HG03432 (cell line): Measurements from ENCODE around the gene GDF2.

Experiments
- ATAC-seq: cut with Tn5 transposase; IDR thresholded peaks from one replicate; pipeline ENCODE4 v1.9.1; 2021; ENCODE audit warnings: mild to moderate bottlenecking, moderate library complexity; ENCODE audit not compliant: unreplicated experiment

GDF2 gene

DNA sequence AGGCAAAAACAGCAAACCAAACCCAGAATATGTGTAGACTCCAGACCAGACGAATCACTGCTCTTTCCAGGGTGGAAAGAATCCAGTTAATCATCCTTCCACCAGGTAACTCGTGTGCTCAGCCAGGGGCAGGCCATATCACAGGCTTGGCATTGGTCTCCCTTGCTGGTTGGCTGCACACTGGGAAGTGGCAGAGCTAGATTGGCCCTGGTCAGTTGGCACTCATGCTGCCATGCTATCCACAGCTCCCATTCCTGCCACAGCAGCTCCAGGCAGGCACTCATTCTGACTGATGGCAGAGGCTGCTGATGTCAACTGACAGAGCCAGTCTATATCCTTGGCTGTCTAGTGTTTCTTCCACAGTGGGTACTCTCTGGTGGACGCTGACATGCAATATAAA is 31.9 kb upstream of the GDF2 start:
- ATAC-seq, result no peak

- no peak for ATAC-seq
Observed at GRCh38 chr10:47291682-47292081, 30.6 kb upstream of the GDF2 start.

- ATAC-seq, result no peak
Observed at GRCh38 chr10:47294057-47294456, 28.2 kb upstream of the GDF2 start.

DNA sequence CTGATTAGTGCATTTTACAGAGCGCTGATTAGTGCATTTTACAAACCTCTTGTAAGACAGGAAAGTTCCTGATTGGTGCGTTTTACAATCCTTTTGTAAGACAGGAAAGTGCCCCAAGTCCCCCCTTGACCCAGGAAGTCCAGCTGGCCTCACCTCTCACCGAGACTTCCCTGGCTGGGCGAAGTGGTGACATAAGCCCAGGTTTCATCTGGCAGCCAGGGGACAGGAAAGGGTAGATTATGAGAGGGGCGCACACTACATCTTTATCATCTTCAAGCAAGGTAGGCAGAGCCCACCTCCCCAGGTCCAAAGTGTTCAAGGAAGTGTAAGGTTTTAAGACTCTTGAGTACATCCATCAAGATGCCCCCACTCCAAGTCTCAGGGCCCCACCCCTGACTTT is 27.8 kb upstream of the GDF2 start:
- no peak for ATAC-seq

DNA sequence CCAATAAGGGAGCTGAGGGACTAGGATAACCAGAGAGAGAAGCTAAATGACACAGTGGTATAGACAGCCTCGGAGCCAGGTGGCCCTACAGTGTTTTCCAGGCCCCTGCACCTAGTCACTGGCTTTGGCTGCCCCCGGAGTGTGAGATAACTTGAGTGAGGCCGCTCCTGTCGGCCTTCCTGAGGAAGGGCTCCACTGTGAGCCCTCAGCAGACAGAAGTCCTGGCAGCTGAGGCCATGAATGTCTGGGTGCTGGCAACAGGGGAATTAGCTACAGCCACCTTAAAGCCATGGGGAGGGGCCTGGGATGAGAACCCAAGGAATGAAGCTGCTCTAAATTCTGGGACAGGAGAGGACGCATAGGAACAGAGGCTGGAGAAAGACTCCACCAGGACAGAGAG is 26.8 kb upstream of the GDF2 start:
- ATAC-seq, result no peak

DNA sequence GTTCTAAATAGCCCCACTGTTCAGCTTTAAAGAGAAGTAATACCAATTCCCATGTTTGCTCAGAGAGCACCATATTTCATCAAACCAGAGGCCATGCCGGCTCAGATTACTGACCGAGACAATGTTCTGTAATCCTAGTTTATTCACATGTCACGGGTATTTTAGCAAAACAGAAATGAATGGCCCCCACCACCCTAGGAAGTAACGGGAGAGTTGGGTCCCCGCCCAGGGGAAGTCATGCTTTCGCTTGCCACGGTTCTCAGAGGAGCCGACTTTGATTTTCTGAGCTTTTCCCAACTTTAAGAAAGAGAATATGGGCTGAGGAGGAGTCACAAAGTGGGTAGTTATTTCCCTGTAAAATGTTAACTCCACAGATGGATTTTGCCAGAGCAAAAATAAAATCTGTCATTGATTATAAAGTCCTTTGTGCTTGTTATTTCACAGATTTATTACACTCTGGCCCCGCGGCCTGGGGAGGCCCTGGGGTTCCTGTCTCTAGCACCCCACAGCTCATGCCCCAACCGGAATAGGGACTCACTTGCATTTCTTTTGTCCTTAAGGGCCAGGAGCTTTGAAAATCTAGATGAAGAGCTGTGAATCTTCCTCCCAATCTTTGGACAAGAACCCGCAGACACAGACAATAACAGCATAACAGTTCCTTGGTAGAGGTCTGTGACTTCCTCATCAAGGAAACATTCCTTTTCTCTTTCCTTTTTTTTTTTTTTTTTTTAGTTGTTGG is 25.9 kb upstream of the GDF2 start:
- no peak for ATAC-seq

DNA sequence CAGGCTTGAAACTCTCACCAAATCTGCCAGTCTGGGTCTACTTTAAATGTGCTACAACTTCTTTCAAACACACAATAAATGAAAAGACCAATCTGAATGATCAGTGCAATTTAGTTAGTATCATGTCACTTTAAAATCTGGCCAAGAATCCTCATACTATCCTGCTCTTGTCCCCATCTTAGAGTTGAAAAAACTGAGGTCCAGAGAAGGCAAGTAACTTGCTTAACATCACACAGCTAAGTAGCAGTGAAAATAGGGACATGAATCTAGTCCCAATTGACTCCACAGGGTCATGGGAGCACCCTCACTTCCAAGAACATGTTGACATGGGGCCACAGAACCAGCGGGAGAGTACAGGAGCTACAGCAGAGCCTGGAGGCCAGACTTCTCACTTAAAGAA is 25.3 kb upstream of the GDF2 start:
- ATAC-seq, result no peak

- ATAC-seq, result no peak
Observed at GRCh38 chr10:47297866-47298540, 24.3 kb upstream of the GDF2 start.

GRCh38 chr10:47298715-47299114 is 23.5 kb upstream of the GDF2 start:
- no peak for ATAC-seq

- no peak for ATAC-seq
Observed at GRCh38 chr10:47299611-47300428, 22.4 kb upstream of the GDF2 start, which contains the start of gene GDF10. TSS of gene GDF10 (plus strand) at chr10:47300197. CDS start at chr10:47300652, 455 bp downstream.

- no peak for ATAC-seq
Observed at GRCh38 chr10:47300429-47300931, 21.8 kb upstream of the GDF2 start.

GRCh38 chr10:47301833-47302232 is 20.4 kb upstream of the GDF2 start:
- no peak for ATAC-seq

DNA sequence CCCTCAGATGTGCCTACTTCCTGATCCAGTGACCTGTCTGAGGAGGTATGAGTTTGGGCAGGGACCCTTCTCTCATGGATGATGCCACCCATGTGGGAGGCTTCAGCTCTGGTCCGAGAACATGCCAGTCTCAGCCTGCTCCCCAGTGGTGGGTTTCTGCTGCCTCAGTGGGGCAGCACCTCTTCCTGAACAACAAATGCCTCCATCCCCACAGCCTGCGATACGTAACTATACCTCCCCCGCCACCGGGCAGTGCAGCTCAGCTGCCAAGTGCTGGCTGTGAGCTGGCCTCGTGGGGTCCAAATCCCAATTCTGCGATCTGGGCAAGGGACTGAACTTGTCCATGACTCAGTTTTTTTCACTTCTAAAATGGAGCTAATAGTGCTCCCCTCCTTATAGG is 19.1 kb upstream of the GDF2 start:
- no peak for ATAC-seq

DNA sequence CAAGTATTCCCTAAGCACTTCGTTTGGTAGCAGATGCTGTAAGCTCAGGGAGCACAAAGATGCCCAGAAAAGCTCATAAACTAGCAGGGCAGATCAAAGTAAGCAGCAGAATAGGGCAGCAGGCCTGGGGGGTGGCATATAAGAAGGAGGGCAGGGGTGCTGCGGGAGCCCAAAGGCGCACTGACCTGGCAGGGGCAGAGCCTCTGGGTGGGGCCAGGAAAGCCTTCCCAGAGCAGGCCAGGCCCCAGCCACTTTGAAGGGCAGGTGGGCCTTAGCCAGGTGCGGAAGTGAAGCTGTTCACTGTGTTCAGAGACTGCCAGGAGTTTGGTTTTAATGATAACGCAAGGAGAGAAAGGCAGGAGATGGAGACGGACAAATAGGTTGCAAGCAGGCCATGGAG is 18.4 kb upstream of the GDF2 start:
- ATAC-seq, result no peak

DNA sequence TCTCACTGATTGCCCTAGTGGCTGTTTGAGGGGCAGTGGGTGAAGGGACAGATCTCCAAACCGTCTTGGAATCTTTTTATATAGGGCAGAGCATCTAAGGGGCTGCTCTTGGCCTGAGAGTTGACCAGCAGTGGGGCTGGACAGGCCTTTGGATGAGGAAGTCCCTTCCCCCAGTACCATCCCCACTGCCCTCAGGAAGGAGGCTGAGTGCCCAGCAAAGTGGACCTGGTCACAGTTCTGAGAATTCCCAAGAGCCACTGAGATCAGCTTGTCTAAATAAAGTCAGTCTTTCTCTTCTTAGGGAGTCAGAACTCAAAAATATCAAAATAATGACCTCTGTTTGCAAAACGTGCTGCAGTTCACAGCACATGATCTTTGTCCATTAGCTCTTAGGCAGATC is 16.7 kb upstream of the GDF2 start:
- ATAC-seq, result no peak

DNA sequence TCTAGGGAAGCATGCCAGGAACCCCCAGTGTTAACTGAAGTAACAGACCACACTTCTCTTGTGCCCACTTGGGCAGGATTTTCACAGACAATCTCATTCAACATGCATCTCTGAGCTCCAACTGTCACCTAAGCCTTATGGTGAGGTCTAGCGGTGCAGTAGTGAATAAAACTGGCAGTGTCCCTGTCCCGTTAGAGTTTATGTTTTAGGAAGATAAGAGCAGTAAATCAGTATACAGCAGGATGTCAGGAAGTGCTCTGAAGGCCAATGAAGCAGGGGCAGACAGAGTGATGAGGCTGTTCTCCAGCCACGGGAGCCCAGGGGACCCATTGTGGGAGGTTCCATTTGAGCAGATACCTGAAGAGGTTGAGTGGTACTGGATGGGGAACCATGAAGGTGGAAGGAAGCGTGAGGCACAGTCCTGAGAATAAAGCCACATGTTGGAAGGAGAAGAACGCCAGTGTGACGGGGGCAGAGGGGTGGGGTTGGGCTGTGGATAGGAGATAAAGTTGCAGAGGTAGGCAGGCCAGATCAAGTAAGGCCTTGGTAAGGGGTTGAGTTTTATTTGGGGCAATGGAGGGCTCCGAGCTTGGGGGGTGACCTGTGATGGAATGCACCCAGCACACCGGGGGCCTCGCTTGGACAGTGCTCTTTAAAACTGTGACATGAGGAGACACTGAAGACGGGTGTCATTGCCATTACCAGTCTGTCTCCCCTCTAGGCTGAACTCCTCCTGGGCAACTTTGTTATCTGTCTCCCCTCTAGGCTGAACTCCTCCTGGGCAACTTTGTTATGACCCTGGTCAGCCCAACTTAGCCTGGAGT is 15.7 kb upstream of the GDF2 start:
- no peak for ATAC-seq

DNA sequence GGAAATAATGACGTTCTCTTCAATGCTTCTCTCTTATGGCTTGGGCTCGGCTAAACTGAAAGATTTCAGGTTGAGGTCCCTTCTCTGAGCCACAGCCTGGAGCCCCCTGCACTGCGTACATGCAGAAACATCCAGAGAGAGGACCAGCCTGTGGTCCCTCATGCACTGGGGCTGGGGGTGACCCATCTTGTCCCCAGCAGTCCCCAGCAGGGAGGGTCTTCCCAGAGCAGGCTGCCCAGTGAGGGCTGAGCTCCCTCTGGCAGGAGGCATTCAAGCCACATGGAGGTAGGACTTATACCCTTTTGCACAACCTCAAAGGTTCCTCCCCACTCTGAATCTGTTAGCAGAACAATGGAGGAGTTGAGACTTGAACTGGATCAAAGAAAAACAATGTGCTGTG is 14.9 kb upstream of the GDF2 start:
- no peak for ATAC-seq

DNA sequence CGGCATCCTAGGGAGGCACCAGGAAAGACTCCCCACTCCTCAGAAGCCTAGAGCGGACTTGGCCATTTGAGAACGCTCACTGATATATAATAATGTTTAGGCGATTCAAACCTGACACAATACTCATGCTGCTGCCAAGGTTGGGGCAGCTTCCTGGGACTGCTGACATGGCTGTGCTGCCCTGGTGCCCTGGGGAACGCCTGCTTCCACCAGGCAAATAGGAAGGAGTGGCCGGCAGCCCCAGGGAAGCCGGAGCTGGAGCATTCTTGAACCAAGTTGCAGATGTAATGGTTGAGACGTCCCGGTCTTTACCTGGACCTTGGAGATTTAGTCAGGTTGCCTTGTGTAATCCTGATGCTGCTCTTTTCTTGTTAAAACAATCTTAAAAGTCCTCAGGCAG is 13.5 kb upstream of the GDF2 start:
- no peak for ATAC-seq

DNA sequence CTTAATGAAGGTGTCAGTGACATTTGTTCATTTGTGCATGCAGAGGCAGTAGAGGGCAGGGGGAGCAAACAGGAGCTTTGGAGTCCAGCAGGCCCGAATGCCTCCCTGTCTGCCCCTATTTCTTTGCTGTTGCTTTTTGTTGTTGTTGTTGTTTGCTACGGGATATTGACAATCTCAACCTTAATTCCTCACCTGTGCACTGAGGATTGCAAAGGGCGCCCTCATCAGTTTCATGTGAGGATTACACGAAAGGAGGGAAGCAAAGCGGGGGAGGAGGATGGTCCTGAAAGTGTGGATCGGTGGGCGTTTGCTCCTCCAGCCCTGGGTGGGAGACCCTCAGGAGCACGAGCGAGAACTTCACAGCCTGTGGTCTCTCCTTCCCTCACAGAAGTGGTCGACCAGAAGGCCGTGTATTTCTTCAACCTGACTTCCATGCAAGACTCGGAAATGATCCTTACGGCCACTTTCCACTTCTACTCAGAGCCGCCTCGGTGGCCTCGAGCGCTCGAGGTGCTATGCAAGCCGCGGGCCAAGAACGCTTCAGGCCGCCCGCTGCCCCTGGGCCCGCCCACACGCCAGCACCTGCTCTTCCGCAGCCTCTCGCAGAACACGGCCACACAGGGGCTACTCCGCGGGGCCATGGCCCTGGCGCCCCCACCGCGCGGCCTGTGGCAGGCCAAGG is 12.7 kb upstream of the GDF2 start:
- no peak for ATAC-seq

GRCh38 chr10:47310090-47310505 is 12.2 kb upstream of the GDF2 start:
- ATAC-seq, result no peak
